H1 (cell line): Measurements from ENCODE around the gene SEL1L3. TPM values are rescaled to one million over a fixed set of nuclear protein-coding genes. Genes with fewer than 3 reads are reported as not detected.

Source experiments
- CTCF ChIA-PET: fragments of 300-600 bp; sonication (Branson Sonifier 250); formaldehyde crosslinking; loops from one replicate; lab custom pipeline; 2021; ENCODE audit not compliant: partially characterized antibody; lab: Charles Lee
- POLR2A ChIA-PET: fragments of 300-600 bp; sonication (Branson Sonifier 250); formaldehyde crosslinking; loops from one replicate; lab custom pipeline; 2021; ENCODE audit warnings: inconsistent platforms; ENCODE audit not compliant: partially characterized antibody; lab: Charles Lee
- DNase-seq, 2 experiments: peaks; one replicate each; pipeline versions ENCODE4 v3.0.0 to v3.0.0-alpha.2; 2010 to 2022; ENCODE audit warnings: low spot score in 2 of 2, low read depth in 1 of 2, mixed read lengths in 1 of 2
- FAIRE-seq: peaks from 2 replicates; lab custom pipeline; 2011; peaks lifted over from hg19 to GRCh38; lab: Jason Lieb, UNC
- H2AFZ ChIP-seq: 2 replicates; pipeline ENCODE4 v1.8.1; 2012; ENCODE audit warnings: low read length, inconsistent platforms
- H2AK5ac ChIP-seq: 2 replicates; pipeline ENCODE4 v1.6.1; 2013; ENCODE audit warnings: low read depth, low read length
- H2BK120ac ChIP-seq: replicated peaks from 2 replicates; pipeline ENCODE3; 2013; ENCODE audit warnings: low read depth, low read length, inconsistent platforms
- H2BK12ac ChIP-seq: 2 replicates; pipeline ENCODE4 v1.6.1; 2013; ENCODE audit warnings: low read depth, low read length
- H2BK15ac ChIP-seq: 2 replicates; pipeline ENCODE4 v1.6.1; 2013; ENCODE audit warnings: low read length
- H2BK20ac ChIP-seq: 2 replicates; pipeline ENCODE4 v1.6.1; 2013; ENCODE audit warnings: low read length
- H2BK5ac ChIP-seq: 2 replicates; pipeline ENCODE4 v1.6.1; 2013; ENCODE audit warnings: low read depth, low read length
- H3K14ac ChIP-seq: 2 replicates; pipeline ENCODE4 v1.6.1; 2013; ENCODE audit warnings: inconsistent platforms; ENCODE audit not compliant: insufficient read length
- H3K18ac ChIP-seq: 2 replicates; pipeline ENCODE4 v1.6.1; 2013; ENCODE audit warnings: low read length; ENCODE audit errors: extremely low read depth
- H3K23ac ChIP-seq: 2 replicates; pipeline ENCODE4 v1.6.1; 2013; ENCODE audit warnings: inconsistent platforms; ENCODE audit not compliant: insufficient read length
- H3K23me2 ChIP-seq: 2 replicates; pipeline ENCODE4 v1.6.1; 2013; ENCODE audit warnings: low read depth, low read length
- H3K27ac ChIP-seq: 2 replicates; pipeline ENCODE4 v1.6.1; 2011; ENCODE audit warnings: low read depth, low read length, inconsistent platforms
- H3K27me3 ChIP-seq, 4 experiments: replicated peaks in 1 of 4; 1 replicate in 1 of 4; 2 replicates in 3 of 4; pipeline versions ENCODE4 v1.6.1 to v1.8.1; 2011 to 2013; ENCODE audit warnings: low read length in 3 of 4, mild to moderate bottlenecking in 3 of 4, inconsistent platforms in 2 of 4, mixed read lengths in 2 of 4, moderate library complexity in 1 of 4; ENCODE audit not compliant: control insufficient read depth in 3 of 4, insufficient read depth in 3 of 4; ENCODE audit errors: extremely low read depth in 1 of 4
- H3K36me3 ChIP-seq, 4 experiments: 2 replicates each; pipeline versions ENCODE4 v1.6.1 to v1.8.1; 2011 to 2013; ENCODE audit warnings: mild to moderate bottlenecking in 4 of 4, low read length in 3 of 4, moderate library complexity in 2 of 4, control low read depth in 1 of 4, inconsistent platforms in 1 of 4; ENCODE audit not compliant: insufficient read depth in 4 of 4, control insufficient read depth in 2 of 4
- H3K4ac ChIP-seq: replicated peaks from 2 replicates; pipeline ENCODE3; 2013; ENCODE audit warnings: low read length, low read depth, mixed read lengths, inconsistent platforms; ENCODE audit not compliant: insufficient read length
- H3K4me1 ChIP-seq, 4 experiments: replicated peaks in 1 of 4; 1 replicate in 1 of 4; 2 replicates in 3 of 4; pipeline versions ENCODE4 v1.6.1 to v1.8.1; 2011 to 2013; ENCODE audit warnings: low read length in 3 of 4, inconsistent platforms in 2 of 4, mixed read lengths in 1 of 4; ENCODE audit not compliant: insufficient read depth in 4 of 4, control insufficient read depth in 3 of 4
- H3K4me2 ChIP-seq, 2 experiments: 2 replicates each; pipeline versions ENCODE4 v1.6.1 to v1.8.1; 2011 to 2013; ENCODE audit warnings: low read depth in 2 of 2, low read length in 2 of 2, control low read depth in 1 of 2, inconsistent platforms in 1 of 2, mild to moderate bottlenecking in 1 of 2; ENCODE audit not compliant: insufficient read depth in 1 of 2
- H3K4me3 ChIP-seq, 4 experiments: fragments of 200-600, 300-600 bp in 1 of 4; sonication (generic), shearing (Covaris generic), sonication (Bioruptor Twin) in 1 of 4; 2 replicates each; pipeline versions ENCODE4 v1.5.1 to v1.8.1; 2011 to 2016; ENCODE audit warnings: low read length in 4 of 4, low read depth in 3 of 4, control low read depth in 2 of 4, inconsistent platforms in 2 of 4, mild to moderate bottlenecking in 2 of 4, mixed read lengths in 1 of 4, moderate library complexity in 1 of 4; ENCODE audit not compliant: insufficient read depth in 2 of 4; ENCODE audit errors: extremely low read depth in 1 of 4
- H3K56ac ChIP-seq: replicated peaks from 2 replicates; pipeline ENCODE3; 2013; ENCODE audit warnings: low read depth, mild to moderate bottlenecking, mixed read lengths, low read length, inconsistent platforms; ENCODE audit not compliant: insufficient read length
- H3K79me1 ChIP-seq: 2 replicates; pipeline ENCODE4 v1.6.1; 2013; ENCODE audit warnings: low read depth, low read length, control low read depth
- H3K79me2 ChIP-seq, 2 experiments: 2 replicates each; pipeline versions ENCODE4 v1.6.1 to v1.8.1; 2012 to 2013; ENCODE audit warnings: low read length in 2 of 2, mild to moderate bottlenecking in 2 of 2, inconsistent platforms in 1 of 2; ENCODE audit not compliant: insufficient read depth in 2 of 2, control insufficient read depth in 1 of 2
- H3K9ac ChIP-seq, 4 experiments: replicated peaks in 1 of 4; 1 replicate in 1 of 4; 2 replicates in 3 of 4; pipeline versions ENCODE4 v1.6.1 to v1.8.1; 2011 to 2013; ENCODE audit warnings: low read depth in 3 of 4, low read length in 3 of 4, control low read depth in 2 of 4, mild to moderate bottlenecking in 2 of 4, moderate library complexity in 2 of 4, inconsistent platforms in 1 of 4; ENCODE audit errors: extremely low read depth in 1 of 4
- H3K9me3 ChIP-seq, 2 experiments: 2 replicates each; pipeline versions ENCODE4 v1.6.1 to v1.8.1; 2012 to 2013; ENCODE audit warnings: mild to moderate bottlenecking in 2 of 2, moderate library complexity in 2 of 2, control low read depth in 1 of 2, inconsistent platforms in 1 of 2, low read depth in 1 of 2, low read length in 1 of 2, mixed read lengths in 1 of 2; ENCODE audit not compliant: insufficient read depth in 2 of 2
- H4K20me1 ChIP-seq, 2 experiments: replicated peaks in 1 of 2; 2 replicates each; pipeline versions ENCODE3 to v1.8.1; 2011 to 2013; ENCODE audit warnings: inconsistent platforms in 2 of 2, low read length in 2 of 2, mild to moderate bottlenecking in 1 of 2; ENCODE audit not compliant: insufficient read depth in 2 of 2, control insufficient read depth in 1 of 2
- H4K5ac ChIP-seq: 2 replicates; pipeline ENCODE4 v1.6.1; 2013; ENCODE audit warnings: low read length, low read depth, mixed read lengths, inconsistent platforms; ENCODE audit not compliant: insufficient read length
- H4K8ac ChIP-seq: 2 replicates; pipeline ENCODE4 v1.8.0; 2013; ENCODE audit warnings: mild to moderate bottlenecking, moderate library complexity, low read length, inconsistent platforms; ENCODE audit not compliant: insufficient read depth; ENCODE audit errors: extremely low read depth
- H4K91ac ChIP-seq: replicated peaks from 2 replicates; pipeline ENCODE3; 2013; ENCODE audit warnings: low read length, mixed read lengths, inconsistent platforms; ENCODE audit not compliant: insufficient read length
- ZNF274 ChIP-seq: IDR thresholded peaks from 2 replicates; pipeline ENCODE4 v1.7.0; 2012; ENCODE audit warnings: low read length, borderline replicate concordance; ENCODE audit errors: extremely low read depth
- WGBS, 2 experiments: shearing (Covaris generic) in 1 of 2; methylation state at CpG; one replicate each; pipeline versions ENCODE4 v1.1.6 to v1.1.7; 2013 to 2015; ENCODE audit warnings: low lambda C conversion rate in 2 of 2, mixed read lengths in 2 of 2, inconsistent platforms in 1 of 2, low coverage in 1 of 2, missing lambda C conversion rate in 1 of 2; ENCODE audit not compliant: insufficient replicate concordance in 2 of 2, insufficient coverage in 1 of 2, insufficient read length in 1 of 2; ENCODE audit errors: extremely low coverage in 1 of 2, missing lambda C conversion rate in 1 of 2; 5-methylcytosine and 5-hydroxymethylcytosine counted together
- polyA plus RNA-seq, 7 experiments: library from polyadenylated mRNA; depleted of rRNA in 3 of 7; stranded (reverse) in 5 of 7; unstranded in 2 of 7; fragments of >200 nt in 5 of 7; fragments of 200-250 nt in 2 of 7; gene quantifications; 1 replicate in 5 of 7; 2 replicates in 1 of 7; 4 replicates in 1 of 7; pipeline versions ENCODE4 v1.2.1 to v1.2.3, GENCODE V29; 2011 to 2013; ENCODE audit warnings: missing spikeins in 2 of 7, mixed read lengths in 2 of 7
- total RNA-seq: library from RNA; stranded (reverse); fragmentation: NEBNext Ultra II Directional; extraction: Animal tissue kit (Norgen Biotek cat#: 25700); gene quantifications from 2 replicates; pipeline ENCODE4 v1.2.1, GENCODE V29; 2021

SEL1L3 gene
- total and polyA plus RNA-seq, 2 of the 8 experiments (the other 6 are each of a cell fraction or from before 2014, with no cell fraction given) = 18.2 to 54.0 TPM

DNA sequence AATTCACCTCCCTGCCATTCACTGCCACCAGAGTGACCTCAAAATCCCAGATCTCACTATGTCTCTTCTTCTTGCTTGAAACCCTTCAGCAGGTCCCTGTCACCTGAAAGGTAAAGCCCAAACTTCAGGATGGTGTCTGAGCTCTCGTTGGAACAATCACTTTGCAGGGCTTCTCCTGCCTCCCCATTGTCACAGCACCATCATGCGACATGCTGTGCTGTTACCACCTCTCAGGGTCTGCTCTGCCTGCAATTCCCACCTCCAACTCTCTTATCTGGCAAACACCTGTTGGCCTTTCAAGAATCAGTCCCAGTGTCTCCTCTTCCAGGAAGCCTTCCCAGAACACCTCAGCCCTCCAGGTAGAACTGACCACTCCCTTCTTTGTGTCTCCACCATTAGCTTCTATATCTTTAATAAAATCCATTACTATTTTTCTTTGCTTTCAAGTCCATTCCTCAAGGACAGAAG, 46.2 kb downstream of the SEL1L3 start:
- no peak overlapping the region for H3K4ac ChIP-seq
- H3K56ac ChIP-seq = no peak overlapping the region
- peaks cover 0 to 35% (median 12%) of the 10 kb centered on the region in 4 experiments; a peak in 6 of 8 replicates for H3K36me3 ChIP-seq
- H2BK120ac ChIP-seq = no peak overlapping the region
- H4K20me1 ChIP-seq = no peaks in the 10 kb centered on the region
- H3K14ac ChIP-seq = no peak overlapping the region
- no peak overlapping the region for H2BK20ac ChIP-seq
- no peak overlapping the region for H3K18ac ChIP-seq
- WGBS, 2 experiments = 87% methylated on average over 2 of the region's 2 CpGs; no CpG with 5 or more reads in 1 of the 2 experiments
- TF ChIP-seq ZNF274 = no peak
- no peak overlapping the region for H2BK12ac ChIP-seq
- CTCF ChIA-PET = interaction anchor here (1.0 kb wide), 1 partner anchor 24 kb away, joined by 3 read pairs; no protein-coding TSS in a partner anchor
- no peak overlapping the region for H3K9ac ChIP-seq
- H2BK5ac ChIP-seq = no peak overlapping the region
- no peaks in the 10 kb centered on the region for H3K23me2 ChIP-seq
- H3K23ac ChIP-seq = no peak overlapping the region
- no peaks in the 10 kb centered on the region for H3K79me1 ChIP-seq
- no peak overlapping the region for H2AK5ac ChIP-seq
- FAIRE-seq (no peak), DNase-seq (no peak)
- H2BK15ac ChIP-seq = no peak overlapping the region; the same call in 1 of the 2 replicates
- no peak overlapping the region for H3K4me2 ChIP-seq
- H3K79me2 ChIP-seq = no peaks in the 10 kb centered on the region
- H2AFZ ChIP-seq = no peak overlapping the region
- POLR2A ChIA-PET = no interaction called here
- H4K5ac ChIP-seq = no peak overlapping the region
- H4K8ac ChIP-seq = no peak overlapping the region
- no peak overlapping the region for H4K91ac ChIP-seq
- no peak overlapping the region for H3K4me3 ChIP-seq
- no peak overlapping the region for H3K27ac ChIP-seq
- peaks cover 0 to 6% (median 4%) of the 10 kb centered on the region in 4 experiments; a peak in 5 of 7 replicates for H3K4me1 ChIP-seq
- H3K9me3 ChIP-seq = no peaks in the 10 kb centered on the region
- H3K27me3 ChIP-seq = no peaks in the 10 kb centered on the region; a peak in 2 of 7 replicates
